AG10803 (cell line): ENCODE results near the gene PNLIP.

ENCODE experiments used
- DNase-seq: peaks from one replicate; pipeline ENCODE4 v3.0.0; 2010; ENCODE audit warnings: low read depth
- H3K4me3 ChIP-seq: 2 replicates; pipeline ENCODE4 v1.5.1; 2011; ENCODE audit warnings: mild to moderate bottlenecking, low read length, control low read depth
- CTCF ChIP-seq: conservative IDR thresholded peaks from 2 replicates; pipeline ENCODE4 v1.5.1; 2011; ENCODE audit warnings: mild to moderate bottlenecking, low read length, control low read depth, inconsistent platforms

PNLIP gene

DNA sequence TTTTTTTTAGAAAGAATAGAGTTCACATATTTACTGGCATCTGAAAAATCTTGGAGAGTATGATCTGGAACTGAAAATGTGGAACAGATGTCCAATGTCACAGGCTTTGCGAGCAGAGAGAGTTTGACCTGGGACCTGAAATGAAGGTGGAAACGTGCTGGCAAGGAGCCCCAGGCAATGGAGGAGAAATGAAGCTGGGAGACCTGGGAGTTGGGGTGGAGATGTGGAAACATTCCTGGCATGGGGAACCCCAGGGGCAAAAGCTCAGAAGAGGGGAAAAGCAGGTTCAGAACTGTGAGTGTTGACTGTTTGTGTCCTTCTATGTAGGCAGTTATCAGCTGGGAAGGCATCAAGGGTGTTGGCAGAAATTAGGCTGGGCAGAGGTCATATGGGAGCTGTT is 67.7 kb downstream of the PNLIP start:
- TF ChIP-seq CTCF, result no peak
- H3K4me3 ChIP-seq, result no peak overlapping the region
- no peak for DNase-seq

GRCh38 chr10:116614796-116615195 is 69.1 kb downstream of the PNLIP start:
- H3K4me3 ChIP-seq, result no peak overlapping the region
- DNase-seq, result no peak
- TF ChIP-seq CTCF, result no peak

- TF ChIP-seq CTCF, result no peak
- no peak overlapping the region for H3K4me3 ChIP-seq
- DNase-seq, result no peak
Measured at GRCh38 chr10:116615199-116615776, 69.6 kb downstream of the PNLIP start.
